BLaER1 (cell line): Measurements from ENCODE around the gene DNAJC16.

Experiments
- H3K27ac ChIP-seq: shearing (Covaris generic); formaldehyde crosslinking; 2 replicates; pipeline ENCODE4 v1.8.1; 2022
- H3K27me3 ChIP-seq: shearing (Covaris generic); formaldehyde crosslinking; 2 replicates; pipeline ENCODE4 v1.8.1; 2022
- H3K36me3 ChIP-seq: shearing (Covaris generic); formaldehyde crosslinking; 2 replicates; pipeline ENCODE4 v1.8.1; 2022
- H3K4me1 ChIP-seq: shearing (Covaris generic); formaldehyde crosslinking; 2 replicates; pipeline ENCODE4 v1.8.1; 2022
- H3K4me2 ChIP-seq: shearing (Covaris generic); formaldehyde crosslinking; 2 replicates; pipeline ENCODE4 v1.8.1; 2022
- H3K4me3 ChIP-seq: shearing (Covaris generic); formaldehyde crosslinking; 2 replicates; pipeline ENCODE4 v1.8.1; 2022
- H3K9ac ChIP-seq: shearing (Covaris generic); formaldehyde crosslinking; 2 replicates; pipeline ENCODE4 v1.8.1; 2022
- H3K9me3 ChIP-seq: shearing (Covaris generic); formaldehyde crosslinking; 2 replicates; pipeline ENCODE4 v1.8.1; 2022
- H4K20me1 ChIP-seq: shearing (Covaris generic); formaldehyde crosslinking; 2 replicates; pipeline ENCODE4 v1.8.1; 2022
- Cebpa-rat ChIP-seq: shearing (Covaris generic); IDR thresholded peaks from 2 replicates; pipeline ENCODE4 v1.8.1; 2022

DNAJC16 gene

GRCh38 chr1:15540186-15540585 is 13.5 kb downstream of the DNAJC16 start:
- Histone ChIP-seq H3K36me3 (peaks cover 89% of the 10 kb centered on the region), H3K27me3 (no peaks in the 10 kb centered on the region), H3K4me2 (no peak overlapping the region), H3K9me3 (no peaks in the 10 kb centered on the region), H3K4me3 (no peak overlapping the region), H3K4me1 (no peaks in the 10 kb centered on the region), H3K27ac (no peak overlapping the region), H3K9ac (no peak overlapping the region), H4K20me1 (0 out of 2 replicates have a peak, but pooled peaks cover 6% of the 10 kb centered on the region)
- no peak for TF ChIP-seq Cebpa-rat

- Histone ChIP-seq H3K4me2 (no peak overlapping the region), H3K27me3 (no peaks in the 10 kb centered on the region), H3K27ac (no peak overlapping the region), H4K20me1 (0 out of 2 replicates have a peak, but pooled peaks cover 6% of the 10 kb centered on the region), H3K4me1 (no peaks in the 10 kb centered on the region), H3K9ac (no peak overlapping the region), H3K9me3 (no peaks in the 10 kb centered on the region), H3K4me3 (no peak overlapping the region), H3K36me3 (peaks cover 89% of the 10 kb centered on the region)
- no peak for TF ChIP-seq Cebpa-rat
Measured at GRCh38 chr1:15541231-15541792, 14.7 kb downstream of the DNAJC16 start.

GRCh38 chr1:15542388-15543250 is 16.0 kb downstream of the DNAJC16 start:
- Histone ChIP-seq H3K4me1 (no peaks in the 10 kb centered on the region), H3K36me3 (peaks cover 86% of the 10 kb centered on the region), H3K9ac (no peak overlapping the region), H4K20me1 (0 out of 2 replicates have a peak, but pooled peaks cover 6% of the 10 kb centered on the region), H3K9me3 (no peaks in the 10 kb centered on the region), H3K27ac (no peak overlapping the region), H3K4me3 (no peak overlapping the region), H3K4me2 (no peak overlapping the region), H3K27me3 (no peaks in the 10 kb centered on the region)
- no peak for TF ChIP-seq Cebpa-rat

- no peak for TF ChIP-seq Cebpa-rat
- no peaks in the 10 kb centered on the region for H3K4me1 ChIP-seq
- H4K20me1 ChIP-seq = 0 out of 2 replicates have a peak, but pooled peaks cover 6% of the 10 kb centered on the region
- H3K9me3 ChIP-seq = no peaks in the 10 kb centered on the region
- H3K9ac ChIP-seq = no peak overlapping the region
- no peak overlapping the region for H3K4me3 ChIP-seq
- peaks cover 86% of the 10 kb centered on the region for H3K36me3 ChIP-seq
- no peak overlapping the region for H3K4me2 ChIP-seq
- H3K27ac ChIP-seq = no peak overlapping the region
- no peaks in the 10 kb centered on the region for H3K27me3 ChIP-seq
Measured at GRCh38 chr1:15543251-15543588, 16.6 kb downstream of the DNAJC16 start.

GRCh38 chr1:15543589-15544568 is 17.2 kb downstream of the DNAJC16 start:
- Histone ChIP-seq H3K27ac (no peak overlapping the region), H3K27me3 (no peaks in the 10 kb centered on the region), H3K4me2 (no peak overlapping the region), H3K36me3 (peaks cover 87% of the 10 kb centered on the region), H3K9ac (no peak overlapping the region), H3K9me3 (no peaks in the 10 kb centered on the region), H3K4me3 (no peak overlapping the region), H3K4me1 (no peaks in the 10 kb centered on the region), H4K20me1 (0 out of 2 replicates have a peak, but pooled peaks cover 6% of the 10 kb centered on the region)
- no peak for TF ChIP-seq Cebpa-rat

GRCh38 chr1:15546641-15547040 is 20.0 kb downstream of the DNAJC16 start:
- no peak overlapping the region for H3K27ac ChIP-seq
- H3K4me3 ChIP-seq = no peak overlapping the region
- no peaks in the 10 kb centered on the region for H3K4me1 ChIP-seq
- H3K27me3 ChIP-seq = no peaks in the 10 kb centered on the region
- H3K9me3 ChIP-seq = no peaks in the 10 kb centered on the region
- no peak overlapping the region for H3K9ac ChIP-seq
- H3K36me3 ChIP-seq = peaks cover 84% of the 10 kb centered on the region
- no peak overlapping the region for H3K4me2 ChIP-seq
- no peak for TF ChIP-seq Cebpa-rat
- H4K20me1 ChIP-seq = 0 out of 2 replicates have a peak, but pooled peaks cover 6% of the 10 kb centered on the region

GRCh38 chr1:15550573-15550972 is 23.9 kb downstream of the DNAJC16 start:
- H4K20me1 ChIP-seq = no peaks in the 10 kb centered on the region
- peaks cover 57% of the 10 kb centered on the region for H3K36me3 ChIP-seq
- no peak for TF ChIP-seq Cebpa-rat
- H3K27me3 ChIP-seq = no peaks in the 10 kb centered on the region
- no peaks in the 10 kb centered on the region for H3K9me3 ChIP-seq
- no peak overlapping the region for H3K27ac ChIP-seq
- no peak overlapping the region for H3K4me3 ChIP-seq
- no peak overlapping the region for H3K4me2 ChIP-seq
- no peak overlapping the region for H3K9ac ChIP-seq
- no peaks in the 10 kb centered on the region for H3K4me1 ChIP-seq

- no peak overlapping the region for H3K4me3 ChIP-seq
- H4K20me1 ChIP-seq = no peaks in the 10 kb centered on the region
- no peak overlapping the region for H3K9ac ChIP-seq
- no peaks in the 10 kb centered on the region for H3K27me3 ChIP-seq
- no peak overlapping the region for H3K4me2 ChIP-seq
- no peak overlapping the region for H3K27ac ChIP-seq
- no peaks in the 10 kb centered on the region for H3K4me1 ChIP-seq
- H3K36me3 ChIP-seq = peaks cover 43% of the 10 kb centered on the region
- TF ChIP-seq Cebpa-rat = no peak
- H3K9me3 ChIP-seq = no peaks in the 10 kb centered on the region
Measured at GRCh38 chr1:15557008-15557407, 30.4 kb downstream of the DNAJC16 start.

- Histone ChIP-seq H3K9me3 (no peaks in the 10 kb centered on the region), H3K27ac (no peak overlapping the region), H3K4me3 (no peak overlapping the region), H3K4me1 (no peaks in the 10 kb centered on the region), H3K27me3 (no peaks in the 10 kb centered on the region), H3K4me2 (no peak overlapping the region), H4K20me1 (no peaks in the 10 kb centered on the region), H3K9ac (no peak overlapping the region), H3K36me3 (peaks cover 46% of the 10 kb centered on the region)
- TF ChIP-seq Cebpa-rat = no peak
Measured at GRCh38 chr1:15557594-15557993, 30.9 kb downstream of the DNAJC16 start.
